ENCODE measurements around the gene TRIM37.

TRIM37 gene

GRCh38 chr17:58936295-58936694 lies 170.4 kb downstream of the TRIM37 start:
- DNase-seq (ENCODE audit: low read depth in 2 of 2) = no peak

- DNase-seq (ENCODE audit: low read depth in 2 of 2) = no peak
Observed at GRCh38 chr17:58932956-58933355, 173.7 kb downstream of the TRIM37 start.

All from stimulated activated CD8-positive, alpha-beta memory T cell treated with anti-CD3 and anti-CD28 coated beads, Interleukin-15, amount 100 ng/mL, for 48 hours (primary cell).